A549 (cell line): Measurements from ENCODE around the gene TOPORS.

Experiments used
- GATA3 ChIP-seq: IDR thresholded peaks from 2 replicates; pipeline ENCODE4 v1.6.1; 2012; ENCODE audit warnings: borderline replicate concordance
- KDM1A ChIP-seq: fragments of 200-600 bp; sonication (generic); IDR thresholded peaks from 2 replicates; pipeline ENCODE4 v1.6.1; 2016; ENCODE audit warnings: low read depth, mild to moderate bottlenecking
- SMC3 ChIP-seq: fragments of >200 bp; sonication (Bioruptor Twin); formaldehyde crosslinking; IDR thresholded peaks from 3 replicates; pipeline ENCODE4 v1.6.1; 2018; ENCODE audit warnings: inconsistent platforms
- TF ChIP-seq, protein P1 (sequence below): fragments of >200 bp; sonication (Bioruptor Twin); formaldehyde crosslinking; IDR thresholded peaks from 3 replicates; pipeline ENCODE4 v1.5.1; 2016
- TF ChIP-seq, protein P2 (sequence below): IDR thresholded peaks from 2 replicates; pipeline ENCODE4 v1.6.1; 2012
- TF ChIP-seq, protein P3 (sequence below): fragments of >200 bp; sonication (Bioruptor Twin); formaldehyde crosslinking; IDR thresholded peaks from 3 replicates; pipeline ENCODE4 v1.6.1; 2016

DNA sequence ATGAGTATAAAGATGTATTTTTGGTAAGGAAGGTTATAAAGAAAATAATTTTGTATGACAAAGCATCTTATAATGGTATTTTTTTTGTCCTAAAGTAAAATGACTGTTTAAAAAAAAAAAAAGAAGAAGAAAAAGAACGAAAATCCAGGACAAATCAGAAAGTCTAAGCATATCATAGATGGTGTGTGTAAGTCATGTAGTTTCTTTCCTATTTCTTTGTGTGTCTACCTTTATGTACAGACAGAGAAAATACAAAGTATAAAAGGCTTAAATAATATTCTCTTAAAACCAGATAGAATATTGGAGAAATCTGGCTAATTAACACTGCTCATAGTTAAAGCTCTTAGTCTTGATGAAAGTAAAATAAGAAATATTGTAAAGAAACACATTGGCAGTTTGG is 34.1 kb downstream of the TOPORS start:
- no peak for TF ChIP-seq SMC3
- TF ChIP-seq GATA3, result no peak
- no peak for TF ChIP-seq KDM1A
- TF ChIP-seq, protein P1, sequence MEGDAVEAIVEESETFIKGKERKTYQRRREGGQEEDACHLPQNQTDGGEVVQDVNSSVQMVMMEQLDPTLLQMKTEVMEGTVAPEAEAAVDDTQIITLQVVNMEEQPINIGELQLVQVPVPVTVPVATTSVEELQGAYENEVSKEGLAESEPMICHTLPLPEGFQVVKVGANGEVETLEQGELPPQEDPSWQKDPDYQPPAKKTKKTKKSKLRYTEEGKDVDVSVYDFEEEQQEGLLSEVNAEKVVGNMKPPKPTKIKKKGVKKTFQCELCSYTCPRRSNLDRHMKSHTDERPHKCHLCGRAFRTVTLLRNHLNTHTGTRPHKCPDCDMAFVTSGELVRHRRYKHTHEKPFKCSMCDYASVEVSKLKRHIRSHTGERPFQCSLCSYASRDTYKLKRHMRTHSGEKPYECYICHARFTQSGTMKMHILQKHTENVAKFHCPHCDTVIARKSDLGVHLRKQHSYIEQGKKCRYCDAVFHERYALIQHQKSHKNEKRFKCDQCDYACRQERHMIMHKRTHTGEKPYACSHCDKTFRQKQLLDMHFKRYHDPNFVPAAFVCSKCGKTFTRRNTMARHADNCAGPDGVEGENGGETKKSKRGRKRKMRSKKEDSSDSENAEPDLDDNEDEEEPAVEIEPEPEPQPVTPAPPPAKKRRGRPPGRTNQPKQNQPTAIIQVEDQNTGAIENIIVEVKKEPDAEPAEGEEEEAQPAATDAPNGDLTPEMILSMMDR, result no peak
- TF ChIP-seq, protein P2, sequence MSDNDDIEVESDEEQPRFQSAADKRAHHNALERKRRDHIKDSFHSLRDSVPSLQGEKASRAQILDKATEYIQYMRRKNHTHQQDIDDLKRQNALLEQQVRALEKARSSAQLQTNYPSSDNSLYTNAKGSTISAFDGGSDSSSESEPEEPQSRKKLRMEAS, result no peak
- TF ChIP-seq, protein P3, sequence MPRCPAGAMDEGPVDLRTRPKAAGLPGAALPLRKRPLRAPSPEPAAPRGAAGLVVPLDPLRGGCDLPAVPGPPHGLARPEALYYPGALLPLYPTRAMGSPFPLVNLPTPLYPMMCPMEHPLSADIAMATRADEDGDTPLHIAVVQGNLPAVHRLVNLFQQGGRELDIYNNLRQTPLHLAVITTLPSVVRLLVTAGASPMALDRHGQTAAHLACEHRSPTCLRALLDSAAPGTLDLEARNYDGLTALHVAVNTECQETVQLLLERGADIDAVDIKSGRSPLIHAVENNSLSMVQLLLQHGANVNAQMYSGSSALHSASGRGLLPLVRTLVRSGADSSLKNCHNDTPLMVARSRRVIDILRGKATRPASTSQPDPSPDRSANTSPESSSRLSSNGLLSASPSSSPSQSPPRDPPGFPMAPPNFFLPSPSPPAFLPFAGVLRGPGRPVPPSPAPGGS, result no peak
